Measurements from ENCODE around the gene GPHN. TPM values are rescaled to one million over a fixed set of nuclear protein-coding genes. Genes with fewer than 3 reads are reported as not detected.

The GPHN gene
- total and polyA plus RNA-seq, 2 donors from 2014 or later = 35.4 to 62.0 TPM

DNA sequence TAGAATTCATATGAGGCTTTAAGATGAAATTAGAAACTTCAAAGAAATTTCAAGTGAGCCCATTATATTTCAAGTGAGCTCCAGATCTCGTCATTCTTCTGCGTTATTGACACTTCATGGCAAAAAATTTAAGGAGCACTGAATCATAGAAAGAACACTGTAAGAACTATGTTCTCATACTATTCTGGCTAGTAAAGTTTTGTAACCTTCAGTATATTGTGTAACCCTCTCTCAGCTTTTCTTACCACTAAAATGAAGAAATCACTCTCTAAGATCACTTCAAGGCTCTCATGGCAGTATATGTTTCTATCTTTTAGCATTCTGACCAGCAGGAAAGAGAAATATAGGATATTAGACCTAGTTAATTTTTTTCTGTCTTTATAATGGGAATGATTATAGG, 6.3 kb downstream of the GPHN start:
- TF ChIP-seq, protein P1, sequence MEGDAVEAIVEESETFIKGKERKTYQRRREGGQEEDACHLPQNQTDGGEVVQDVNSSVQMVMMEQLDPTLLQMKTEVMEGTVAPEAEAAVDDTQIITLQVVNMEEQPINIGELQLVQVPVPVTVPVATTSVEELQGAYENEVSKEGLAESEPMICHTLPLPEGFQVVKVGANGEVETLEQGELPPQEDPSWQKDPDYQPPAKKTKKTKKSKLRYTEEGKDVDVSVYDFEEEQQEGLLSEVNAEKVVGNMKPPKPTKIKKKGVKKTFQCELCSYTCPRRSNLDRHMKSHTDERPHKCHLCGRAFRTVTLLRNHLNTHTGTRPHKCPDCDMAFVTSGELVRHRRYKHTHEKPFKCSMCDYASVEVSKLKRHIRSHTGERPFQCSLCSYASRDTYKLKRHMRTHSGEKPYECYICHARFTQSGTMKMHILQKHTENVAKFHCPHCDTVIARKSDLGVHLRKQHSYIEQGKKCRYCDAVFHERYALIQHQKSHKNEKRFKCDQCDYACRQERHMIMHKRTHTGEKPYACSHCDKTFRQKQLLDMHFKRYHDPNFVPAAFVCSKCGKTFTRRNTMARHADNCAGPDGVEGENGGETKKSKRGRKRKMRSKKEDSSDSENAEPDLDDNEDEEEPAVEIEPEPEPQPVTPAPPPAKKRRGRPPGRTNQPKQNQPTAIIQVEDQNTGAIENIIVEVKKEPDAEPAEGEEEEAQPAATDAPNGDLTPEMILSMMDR (IDR thresholded peaks at IDR 0.05; ENCODE audit: borderline replicate concordance, extremely low read depth, insufficient read depth) = no peak
- Histone ChIP-seq H3K4me1 (ENCODE audit: control insufficient read depth in 2 of 3, insufficient read depth in 2 of 3, low read depth in 1 of 3, low read length in 3 of 3) (peaks cover 0 to 9% (median 0%) of the 10 kb centered on the region in 3 donors), H3K9ac (ENCODE audit: low read length in 3 of 3) (no peak overlapping the region), H3K27me3 (ENCODE audit: control insufficient read depth, insufficient read depth, low read length) (no peaks in the 10 kb centered on the region), H3K4me3 (ENCODE audit: low read length in 3 of 3) (no peak overlapping the region), H3K9me3 (ENCODE audit: control insufficient read depth in 2 of 3, insufficient read depth in 1 of 3, low read length in 3 of 3) (no peaks in the 10 kb centered on the region), H3K36me3 (ENCODE audit: control insufficient read depth in 2 of 3, insufficient read depth in 3 of 3, low read length in 3 of 3) (no peaks in the 10 kb centered on the region), H3K27ac (ENCODE audit: low read depth in 2 of 2, low read length in 2 of 2) (no peak overlapping the region)
- intact Hi-C loops (cut with DNase I) = no loop called here
- DNase-seq = no peak
- no peak for FAIRE-seq

- H3K4me3 ChIP-seq (ENCODE audit: low read length in 3 of 3) = no peak overlapping the region
- FAIRE-seq = no peak
- DNase-seq = peak in 1 of 5 donors; percentile 55
- H3K9me3 ChIP-seq (ENCODE audit: control insufficient read depth in 2 of 3, insufficient read depth in 1 of 3, low read length in 3 of 3) = no peaks in the 10 kb centered on the region
- H3K9ac ChIP-seq (ENCODE audit: low read length in 3 of 3) = no peak overlapping the region
- H3K27me3 ChIP-seq (ENCODE audit: control insufficient read depth, insufficient read depth, low read length) = no peaks in the 10 kb centered on the region
- intact Hi-C loops (cut with DNase I) = no loop called here
- H3K4me1 ChIP-seq (ENCODE audit: control insufficient read depth in 2 of 3, insufficient read depth in 2 of 3, low read depth in 1 of 3, low read length in 3 of 3) = no peaks in the 10 kb centered on the region
- no peaks in the 10 kb centered on the region for H3K36me3 ChIP-seq (ENCODE audit: control insufficient read depth in 2 of 3, insufficient read depth in 3 of 3, low read length in 3 of 3)
- TF ChIP-seq, protein P1 (IDR thresholded peaks at IDR 0.05; ENCODE audit: borderline replicate concordance, extremely low read depth, insufficient read depth) = no peak
- no peak overlapping the region for H3K27ac ChIP-seq (ENCODE audit: low read depth in 2 of 2, low read length in 2 of 2)
These were observed 22.6 kb downstream of the GPHN start for GRCh38 chr14:66530526-66530925.

- Histone ChIP-seq H3K36me3 (ENCODE audit: control insufficient read depth in 2 of 3, insufficient read depth in 3 of 3, low read length in 3 of 3) (no peaks in the 10 kb centered on the region), H3K9ac (ENCODE audit: low read length in 3 of 3) (no peak overlapping the region), H3K27me3 (ENCODE audit: control insufficient read depth, insufficient read depth, low read length) (no peaks in the 10 kb centered on the region), H3K9me3 (ENCODE audit: control insufficient read depth in 2 of 3, insufficient read depth in 1 of 3, low read length in 3 of 3) (no peaks in the 10 kb centered on the region), H3K4me3 (ENCODE audit: low read length in 3 of 3) (no peak overlapping the region), H3K27ac (ENCODE audit: low read depth in 2 of 2, low read length in 2 of 2) (no peak overlapping the region), H3K4me1 (ENCODE audit: control insufficient read depth in 2 of 3, insufficient read depth in 2 of 3, low read depth in 1 of 3, low read length in 3 of 3) (no peaks in the 10 kb centered on the region)
- TF ChIP-seq, protein P1 (IDR thresholded peaks at IDR 0.05; ENCODE audit: borderline replicate concordance, extremely low read depth, insufficient read depth) = no peak
- no peak for FAIRE-seq
- intact Hi-C loops (cut with DNase I) = no loop called here
- no peak for DNase-seq
These were observed 31.1 kb downstream of the GPHN start for GRCh38 chr14:66539034-66539433.

GRCh38 chr14:66540038-66540437, 32.1 kb downstream of the GPHN start:
- Histone ChIP-seq H3K4me1 (ENCODE audit: control insufficient read depth in 2 of 3, insufficient read depth in 2 of 3, low read depth in 1 of 3, low read length in 3 of 3) (no peaks in the 10 kb centered on the region), H3K27me3 (ENCODE audit: control insufficient read depth, insufficient read depth, low read length) (no peaks in the 10 kb centered on the region), H3K9me3 (ENCODE audit: control insufficient read depth in 2 of 3, insufficient read depth in 1 of 3, low read length in 3 of 3) (no peaks in the 10 kb centered on the region), H3K4me3 (ENCODE audit: low read length in 3 of 3) (no peak overlapping the region), H3K27ac (ENCODE audit: low read depth in 2 of 2, low read length in 2 of 2) (no peak overlapping the region), H3K36me3 (ENCODE audit: control insufficient read depth in 2 of 3, insufficient read depth in 3 of 3, low read length in 3 of 3) (no peaks in the 10 kb centered on the region), H3K9ac (ENCODE audit: low read length in 3 of 3) (no peak overlapping the region)
- intact Hi-C loops (cut with DNase I) = no loop called here
- DNase-seq = no peak
- FAIRE-seq = no peak
- TF ChIP-seq, protein P1 (IDR thresholded peaks at IDR 0.05; ENCODE audit: borderline replicate concordance, extremely low read depth, insufficient read depth) = no peak

Data from kidney (tissue), 14 donors.